GM15510 (cell line): ENCODE data around the gene SGK1.

Experiments used
- POLR2A ChIP-seq: IDR thresholded peaks from 3 replicates; pipeline ENCODE4 v1.6.1; 2011; ENCODE audit warnings: borderline replicate concordance; ENCODE audit not compliant: insufficient read length; ENCODE audit errors: extremely low read depth

SGK1 gene

GRCh38 chr6:134199848-134200606, 117.9 kb downstream of the SGK1 start:
- TF ChIP-seq POLR2A: no peak

GRCh38 chr6:134198093-134198492, 119.8 kb downstream of the SGK1 start:
- no peak for TF ChIP-seq POLR2A

GRCh38 chr6:134196568-134197193, 121.2 kb downstream of the SGK1 start:
- TF ChIP-seq POLR2A: no peak

- no peak for TF ChIP-seq POLR2A
Measured at GRCh38 chr6:134195985-134196384, 121.9 kb downstream of the SGK1 start.

GRCh38 chr6:134195164-134195906, 122.6 kb downstream of the SGK1 start:
- TF ChIP-seq POLR2A: no peak

GRCh38 chr6:134193536-134194498, 124.1 kb downstream of the SGK1 start:
- no peak for TF ChIP-seq POLR2A

- TF ChIP-seq POLR2A: no peak
Measured at GRCh38 chr6:134190883-134191282, 127.0 kb downstream of the SGK1 start.

GRCh38 chr6:134187751-134188150, 130.2 kb downstream of the SGK1 start:
- no peak for TF ChIP-seq POLR2A

GRCh38 chr6:134187154-134187553, 130.8 kb downstream of the SGK1 start:
- no peak for TF ChIP-seq POLR2A

- TF ChIP-seq POLR2A: no peak
Measured at GRCh38 chr6:134186355-134186754, 131.6 kb downstream of the SGK1 start.

- no peak for TF ChIP-seq POLR2A
Measured at GRCh38 chr6:134185277-134185676, 132.6 kb downstream of the SGK1 start.

- no peak for TF ChIP-seq POLR2A
Measured at GRCh38 chr6:134183844-134184243, 134.1 kb downstream of the SGK1 start.

GRCh38 chr6:134182528-134182927, 135.4 kb downstream of the SGK1 start:
- no peak for TF ChIP-seq POLR2A

GRCh38 chr6:134178161-134179044, 139.5 kb downstream of the SGK1 start:
- no peak for TF ChIP-seq POLR2A

GRCh38 chr6:134177753-134178160, 140.2 kb downstream of the SGK1 start:
- TF ChIP-seq POLR2A: no peak
